Fibroblast of skin of abdomen (primary cell): Measurements from ENCODE around the gene MYO1D.

Experiments
- DNase-seq: peaks from one replicate; pipeline ENCODE4 v3.0.0-alpha.2; 2013

MYO1D gene

DNA sequence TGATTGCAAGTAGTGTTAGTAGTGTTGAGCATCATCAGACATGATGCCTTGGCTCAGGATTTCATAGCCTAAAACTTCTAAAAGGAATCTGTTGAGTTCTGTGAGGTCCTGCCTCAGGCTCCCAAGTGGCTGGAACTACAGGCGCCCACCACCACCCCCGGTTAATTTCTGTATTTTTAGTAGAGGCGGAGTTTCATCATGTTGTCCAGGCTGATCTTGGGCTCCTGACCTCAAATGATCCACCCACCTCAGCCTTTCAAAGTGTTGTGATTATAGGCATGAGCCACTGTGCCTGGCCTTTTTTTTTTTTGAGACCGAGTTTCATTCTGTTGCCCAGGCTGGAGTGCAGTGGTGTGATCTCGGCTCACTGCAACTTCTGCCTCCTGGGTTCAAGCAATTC is 427.0 kb downstream of the MYO1D start:
- no peak for DNase-seq

DNA sequence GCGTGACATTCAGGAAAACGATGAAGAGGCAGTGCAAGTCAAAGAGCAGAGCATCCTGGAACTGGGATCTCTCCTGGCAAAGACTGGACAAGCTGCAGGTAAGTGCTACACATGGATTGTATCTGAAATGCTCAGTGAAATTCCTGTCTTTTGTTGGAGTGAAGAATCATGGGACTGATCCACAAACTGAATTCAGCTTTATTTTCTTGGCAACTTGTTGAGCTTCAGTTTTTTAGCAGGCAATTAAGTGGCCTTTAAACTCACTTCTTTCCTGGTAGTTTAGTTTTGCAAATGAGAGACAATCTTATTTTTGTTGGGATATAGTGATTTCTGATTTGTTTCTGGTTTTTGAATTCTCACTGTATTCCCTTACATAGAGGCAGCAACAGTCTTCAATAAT is 430.0 kb downstream of the MYO1D start:
- no peak for DNase-seq

DNA sequence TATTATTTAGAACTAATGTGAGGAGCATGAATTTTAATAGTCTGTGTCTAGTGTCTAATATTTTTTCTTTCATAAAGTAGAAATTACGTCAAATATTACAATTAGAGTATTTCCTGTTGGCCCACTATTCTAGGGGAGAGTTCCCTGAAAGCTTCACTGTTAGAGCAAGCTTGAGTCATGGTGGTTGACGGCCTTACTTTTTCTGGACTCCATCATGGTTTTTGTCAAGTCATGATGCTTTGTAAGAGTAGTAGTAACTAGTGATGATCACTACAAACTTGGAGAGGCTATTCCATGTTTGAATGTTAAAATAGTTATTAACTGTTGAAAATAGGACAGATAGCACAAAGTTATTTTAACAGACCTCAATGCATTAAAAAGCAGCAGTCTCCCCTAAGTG is 431.0 kb downstream of the MYO1D start:
- DNase-seq: no peak

DNA sequence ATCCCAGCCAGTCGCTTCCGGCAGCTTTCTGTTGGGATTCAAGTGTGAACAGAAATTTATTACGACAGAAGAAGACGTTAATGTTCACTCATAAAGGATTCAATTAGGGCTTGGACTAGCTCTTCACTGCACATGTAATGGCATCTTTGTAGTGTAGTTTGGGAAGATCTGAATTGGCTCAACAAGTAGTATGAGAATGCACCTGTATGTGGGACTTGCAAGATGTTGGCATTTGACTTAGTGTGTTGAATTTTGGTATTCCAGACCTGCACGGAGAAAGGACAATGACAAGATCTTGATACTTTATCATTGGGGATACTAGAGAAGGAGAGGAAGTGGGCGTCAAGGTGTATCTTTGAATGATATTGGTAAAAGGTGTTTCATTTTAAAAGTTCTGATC is 431.4 kb downstream of the MYO1D start:
- no peak for DNase-seq

DNA sequence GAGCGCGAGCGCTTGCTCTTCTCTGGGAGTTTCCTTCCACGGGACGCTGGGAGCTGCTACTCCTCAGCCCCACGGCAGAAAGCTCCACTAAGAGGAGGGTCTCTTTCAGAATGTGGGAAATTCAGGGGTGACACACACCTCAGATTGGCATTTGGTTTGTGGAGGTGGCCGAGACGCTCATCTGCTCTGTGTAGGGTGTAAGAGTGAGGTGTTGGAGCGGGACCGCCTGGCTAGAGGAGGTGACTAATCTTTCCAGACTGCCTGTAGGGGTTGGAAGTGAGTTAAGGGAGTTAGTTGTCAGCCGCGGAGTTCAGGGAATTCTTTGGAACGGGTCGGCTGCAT is 431.9 kb downstream of the MYO1D start:
- DNase-seq: peak; percentile 56

DNA sequence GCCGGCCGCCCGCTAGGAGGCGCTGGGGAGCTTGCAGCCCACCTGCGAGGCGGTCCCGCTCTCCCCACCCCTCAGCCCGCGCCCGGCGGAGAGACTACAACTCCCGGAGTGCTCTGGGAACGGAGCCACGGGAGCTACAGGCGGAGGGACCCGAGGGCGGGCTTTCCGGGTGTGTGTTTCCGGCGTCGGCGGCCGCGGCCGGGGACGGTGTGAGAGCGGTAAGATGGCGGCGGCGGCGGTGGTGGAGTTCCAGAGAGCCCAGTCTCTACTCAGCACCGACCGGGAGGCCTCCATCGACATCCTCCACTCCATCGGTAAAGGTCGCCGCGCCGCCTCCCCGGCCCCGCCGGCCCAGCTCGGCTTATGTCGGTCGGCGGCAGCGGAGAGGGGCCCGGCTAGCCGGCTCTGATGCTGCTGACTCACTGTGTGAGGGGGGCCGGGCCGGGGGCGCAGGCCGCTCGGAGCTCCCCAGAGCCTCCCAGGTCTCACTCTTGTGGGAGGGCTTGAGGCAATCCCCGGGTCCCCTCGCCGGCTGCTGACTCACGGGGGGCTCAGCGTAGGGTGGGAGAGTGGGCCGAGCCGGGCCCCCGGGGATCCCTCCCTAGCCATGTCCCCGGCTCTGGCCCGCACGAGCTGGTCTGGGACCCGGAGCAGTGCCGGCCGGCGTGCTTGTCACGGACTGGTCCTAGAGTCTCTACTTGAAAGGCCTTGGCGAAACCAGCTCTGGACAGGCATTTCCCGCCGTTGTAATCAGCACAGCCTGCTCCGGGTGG is 432.4 kb downstream of the MYO1D start, which contains the start of gene PSMD11:
PSMD11 (plus strand) TSS at position 210 of the 773 bp plus-strand sequence; CDS start at position 224, 14 bp downstream.
- peak; percentile 97 for DNase-seq

DNA sequence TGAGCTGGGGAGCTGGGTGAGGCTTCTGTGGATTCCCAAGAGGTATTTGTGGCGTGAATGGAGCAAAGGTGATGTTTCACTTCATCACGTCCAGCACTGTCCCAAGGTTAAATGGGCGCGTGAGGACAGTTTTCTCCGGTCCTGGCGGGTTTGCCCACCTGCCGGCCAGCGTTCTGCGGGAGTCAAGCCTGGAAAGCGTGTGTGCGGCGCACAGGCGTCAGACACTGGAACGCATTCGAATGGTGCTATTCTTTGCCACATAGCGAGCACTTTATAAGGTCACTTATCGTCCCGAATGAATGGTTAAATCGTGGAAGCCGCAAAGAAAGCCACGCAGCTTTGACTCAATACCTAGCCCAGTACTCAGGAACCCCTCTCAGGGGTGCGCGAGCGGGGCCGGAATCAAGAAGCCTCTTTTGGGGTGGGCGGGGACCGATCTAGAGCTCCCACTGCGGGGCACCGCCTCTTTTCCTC is 433.1 kb downstream of the MYO1D start:
- no peak for DNase-seq
